ENCODE results near the gene ATG16L1. TPM values are rescaled to one million over a fixed set of nuclear protein-coding genes. Genes with fewer than 3 reads are reported as not detected.

The ATG16L1 gene
- total and polyA plus RNA-seq, 2 donors (not counting 1 experiment from before 2014, with no cell fraction given): 23.7 to 33.7 TPM

DNA sequence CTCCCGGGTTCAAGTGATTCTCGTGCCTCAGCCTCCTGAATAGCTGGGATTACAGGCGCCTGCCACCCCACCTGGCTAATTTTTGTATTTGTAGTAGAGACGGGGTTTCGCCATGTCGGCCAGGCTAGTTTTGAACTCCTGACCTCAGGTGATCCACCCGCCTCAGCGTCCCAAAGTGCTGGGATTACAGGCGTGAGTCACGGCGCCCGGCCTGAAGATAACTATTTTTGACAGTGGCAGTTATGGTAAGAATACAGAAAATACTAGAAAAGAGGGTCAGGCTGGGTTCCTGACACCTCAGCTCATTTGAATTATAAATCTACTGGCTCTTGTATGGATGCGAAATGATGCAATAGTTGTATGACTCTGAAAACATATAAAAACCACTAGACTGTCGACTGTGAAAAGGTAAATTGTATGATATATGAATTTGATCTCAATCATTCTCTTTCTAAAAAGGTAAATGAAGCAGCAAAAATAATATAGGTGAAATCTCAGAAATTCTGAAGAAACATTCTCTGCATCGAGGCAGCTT lies 91.8 kb downstream of the ATG16L1 start:
- Histone ChIP-seq H3K4me1 (ENCODE audit: control insufficient read depth, extremely low read depth, insufficient read depth, low read length) (no peaks in the 10 kb centered on the region), H3K27me3 (ENCODE audit: control insufficient read depth, insufficient read depth, low read length) (peaks cover 2% of the 10 kb centered on the region), H4K20me1 (ENCODE audit: control insufficient read depth, extremely low read depth, insufficient read depth, low read length) (no peaks in the 10 kb centered on the region), H3K9me3 (ENCODE audit: control insufficient read depth, insufficient read depth, low read depth, low read length) (no peaks in the 10 kb centered on the region), H2AFZ (ENCODE audit: low read length) (no peak overlapping the region), H3K36me3 (ENCODE audit: control insufficient read depth, insufficient read depth, low read length) (no peaks in the 10 kb centered on the region), H3K4me2 (ENCODE audit: extremely low read depth, insufficient read depth, low read length) (no peak overlapping the region), H3K79me2 (ENCODE audit: control insufficient read depth, insufficient read depth, low read length) (no peaks in the 10 kb centered on the region), H3K27ac (ENCODE audit: insufficient read depth, low read length) (no peak overlapping the region), H3K9ac (ENCODE audit: insufficient read depth, low read length) (no peak overlapping the region), H3K4me3 (replicated peaks in 1 of 4; ENCODE audit: control extremely low read depth in 1 of 4, insufficient read depth in 1 of 4, low read depth in 3 of 4, low read length in 4 of 4) (no peak overlapping the region)
- no peak for DNase-seq (ENCODE audit: low read depth in 2 of 2)
- no peak for TF ChIP-seq CTCF (conservative IDR thresholded peaks at IDR 0.05 in 1 of 2, IDR thresholded peaks at IDR 0.05 in 1 of 2; ENCODE audit: low read depth in 1 of 2, low read length in 2 of 2)
- TF ChIP-seq EZH2 (IDR thresholded peaks at IDR 0.05; ENCODE audit: low read length, missing control alignments): no peak

Other genes starting within 250 kb of the ATG16L1 start
- gene NGEF, start 238.4 kb upstream of the ATG16L1 start, total RNA-seq: under 0.01 TPM in 1 of 2 replicates, not detected in the other
- gene NGEF, start 238.4 kb upstream of the ATG16L1 start, polyA plus RNA-seq: 0.24 and 9.7 TPM in 2 replicates
- not detected in 2 replicates for gene NEU2, start 219.0 kb upstream of the ATG16L1 start, total RNA-seq
- gene NEU2, start 219.0 kb upstream of the ATG16L1 start, polyA plus RNA-seq: not detected in 2 replicates
- 0.33 and 0.51 TPM in 2 replicates for gene INPP5D, start 191.3 kb upstream of the ATG16L1 start, total RNA-seq
- 0.01 and 0.17 TPM in 2 replicates for gene INPP5D, start 191.3 kb upstream of the ATG16L1 start, polyA plus RNA-seq
- gene SAG, start 56.1 kb downstream of the ATG16L1 start, total RNA-seq: not detected in 2 replicates
- gene SAG, start 56.1 kb downstream of the ATG16L1 start, polyA plus RNA-seq: not detected in 2 replicates
- 8.2 and 9.9 TPM in 2 replicates for gene DGKD, start 102.8 kb downstream of the ATG16L1 start, total RNA-seq
- gene DGKD, start 102.8 kb downstream of the ATG16L1 start, polyA plus RNA-seq: 6.0 and 6.2 TPM in 2 replicates

Data from fibroblast of lung (primary cell).